Neuronal stem cell (in vitro differentiated cells): ENCODE results near the gene TMEM255B.

ENCODE experiments used
- DNase-seq: peaks from one replicate; pipeline ENCODE4 v3.0.0-alpha.2; 2013; ENCODE audit warnings: low spot score
- H2AFZ ChIP-seq: one replicate; pipeline ENCODE4 v1.6.1; 2013; ENCODE audit warnings: mild to moderate bottlenecking, low read length, inconsistent platforms
- H2AK5ac ChIP-seq: 2 replicates; pipeline ENCODE4 v1.6.1; 2013; ENCODE audit warnings: low read depth, mild to moderate bottlenecking, inconsistent platforms, low read length, moderate library complexity, mixed read lengths
- H2BK120ac ChIP-seq: 2 replicates; pipeline ENCODE4 v1.6.1; 2013; ENCODE audit warnings: low read depth, mild to moderate bottlenecking, inconsistent platforms, low read length, moderate library complexity, mixed read lengths
- H2BK12ac ChIP-seq: one replicate; pipeline ENCODE4 v1.6.1; 2013; ENCODE audit warnings: low read length, inconsistent platforms
- H2BK15ac ChIP-seq: 2 replicates; pipeline ENCODE4 v1.6.1; 2013; ENCODE audit warnings: mild to moderate bottlenecking, low read length, inconsistent platforms, mixed read lengths
- H2BK5ac ChIP-seq: one replicate; pipeline ENCODE4 v1.6.1; 2013; ENCODE audit warnings: inconsistent platforms, mild to moderate bottlenecking, low read length, moderate library complexity
- H3K14ac ChIP-seq: one replicate; pipeline ENCODE4 v1.6.1; 2013; ENCODE audit warnings: low read length, inconsistent platforms
- H3K18ac ChIP-seq: 2 replicates; pipeline ENCODE4 v1.6.1; 2013; ENCODE audit warnings: low read length, inconsistent platforms
- H3K23ac ChIP-seq: 2 replicates; pipeline ENCODE4 v1.6.1; 2013; ENCODE audit warnings: low read depth, mild to moderate bottlenecking, mixed read lengths, low read length, inconsistent platforms; ENCODE audit not compliant: poor library complexity
- H3K27ac ChIP-seq: replicated peaks from 3 replicates; pipeline ENCODE4 v1.5.1; 2013; ENCODE audit warnings: low read length, inconsistent platforms
- H3K27me3 ChIP-seq, 3 experiments: 2 replicates each; pipeline ENCODE4 v1.6.1; 2013; ENCODE audit warnings: low read length in 3 of 3, mild to moderate bottlenecking in 2 of 3, inconsistent platforms in 1 of 3, low read depth in 1 of 3, mixed read lengths in 1 of 3, moderate library complexity in 1 of 3; ENCODE audit not compliant: control insufficient read depth in 3 of 3, insufficient read depth in 3 of 3
- H3K36me3 ChIP-seq, 2 donors: replicated peaks in 1 of 2; 2 replicates each; pipeline ENCODE4 v1.6.1; 2013; ENCODE audit warnings: low read length in 2 of 2; ENCODE audit not compliant: control insufficient read depth in 2 of 2, insufficient read depth in 2 of 2
- H3K4ac ChIP-seq: 2 replicates; pipeline ENCODE4 v1.6.1; 2013; ENCODE audit warnings: inconsistent platforms, mild to moderate bottlenecking, low read length, moderate library complexity
- H3K4me1 ChIP-seq, 2 donors: 1 replicate in 1 of 2; 2 replicates in 1 of 2; pipeline ENCODE4 v1.6.1; 2013; ENCODE audit warnings: low read length in 2 of 2, low read depth in 1 of 2; ENCODE audit not compliant: control insufficient read depth in 2 of 2, insufficient read depth in 1 of 2
- H3K4me2 ChIP-seq: one replicate; pipeline ENCODE4 v1.6.1; 2013; ENCODE audit warnings: mild to moderate bottlenecking, low read length, inconsistent platforms; ENCODE audit not compliant: insufficient read depth, poor library complexity, severe bottlenecking
- H3K4me3 ChIP-seq, 2 donors: 2 replicates each; pipeline ENCODE4 v1.5.1; 2013; ENCODE audit warnings: low read length in 2 of 2, mild to moderate bottlenecking in 2 of 2, inconsistent platforms in 1 of 2, moderate library complexity in 1 of 2
- H3K79me1 ChIP-seq: one replicate; pipeline ENCODE4 v1.6.1; 2013; ENCODE audit warnings: low read depth, mild to moderate bottlenecking, inconsistent platforms, low read length, moderate library complexity
- H3K9ac ChIP-seq: one replicate; pipeline ENCODE4 v1.6.1; 2013; ENCODE audit warnings: mild to moderate bottlenecking, low read depth, low read length, inconsistent platforms; ENCODE audit not compliant: poor library complexity
- H3K9me3 ChIP-seq, 2 donors: replicated peaks in 1 of 2; 2 replicates each; pipeline versions ENCODE3 to v1.6.1; 2013; ENCODE audit warnings: low read length in 2 of 2, mild to moderate bottlenecking in 2 of 2, inconsistent platforms in 1 of 2, low read depth in 1 of 2, mixed read lengths in 1 of 2, moderate library complexity in 1 of 2; ENCODE audit not compliant: control insufficient read depth in 2 of 2, insufficient read depth in 1 of 2
- H4K8ac ChIP-seq: one replicate; pipeline ENCODE4 v1.6.1; 2013; ENCODE audit warnings: low read depth, mild to moderate bottlenecking, inconsistent platforms, low read length, moderate library complexity
- H4K91ac ChIP-seq: one replicate; pipeline ENCODE4 v1.6.1; 2013; ENCODE audit warnings: low read length, low read depth, mild to moderate bottlenecking, inconsistent platforms; ENCODE audit not compliant: poor library complexity
- WGBS, 2 donors: extraction: QIAGEN DNeasy Blood & Tissue Kit; methylation state at CpG; one replicate each; pipeline ENCODE4 v1.1.7; 2013; ENCODE audit warnings: missing lambda C conversion rate in 2 of 2, mixed read lengths in 1 of 2; ENCODE audit not compliant: insufficient read length in 2 of 2, insufficient replicate concordance in 1 of 2; ENCODE audit errors: extremely low coverage in 2 of 2; 5-methylcytosine and 5-hydroxymethylcytosine counted together

The TMEM255B gene

DNA sequence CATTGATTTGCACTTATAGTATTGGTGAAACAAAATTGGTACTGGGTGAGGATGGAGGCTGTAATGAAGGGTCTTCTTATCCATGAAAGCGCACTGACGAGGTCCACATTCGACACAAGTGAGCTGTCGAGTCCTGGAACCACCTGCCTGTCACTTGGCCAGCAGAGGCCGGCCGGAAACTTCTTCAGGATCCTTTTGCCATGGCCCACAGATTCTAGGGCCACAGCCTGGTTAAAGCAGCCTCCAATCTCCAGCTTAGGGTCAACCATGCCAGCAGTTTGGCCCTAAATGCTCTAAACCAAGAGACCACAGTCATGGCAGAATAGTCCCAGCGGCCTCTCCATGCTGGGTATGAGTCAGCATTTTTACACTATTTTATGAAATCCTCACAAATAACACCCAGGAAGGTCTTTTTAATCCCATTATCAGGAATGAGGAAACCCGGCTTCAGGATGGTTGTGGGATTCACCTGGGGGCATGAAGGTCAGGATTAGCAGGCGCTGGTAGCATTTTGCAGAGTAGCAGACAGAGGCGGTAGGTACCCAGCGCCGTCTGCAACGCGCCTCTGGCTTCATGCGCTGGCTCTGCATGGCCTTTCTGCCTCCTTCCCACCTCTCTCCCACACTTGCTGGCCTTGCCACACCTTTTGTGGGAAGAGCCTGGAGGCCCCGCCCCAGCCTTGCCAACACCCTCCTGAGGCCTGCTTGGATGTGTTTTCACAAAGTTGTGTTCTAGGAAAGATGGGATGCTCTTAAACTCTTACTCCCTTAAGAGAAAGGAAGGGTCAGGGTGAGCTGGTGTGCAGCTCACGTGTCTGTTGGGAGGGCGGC, 89.6 kb downstream of the TMEM255B start:
- Histone ChIP-seq H3K27me3 (peaks cover 0 to 4% (median 0%) of the 10 kb centered on the region in 3 experiments), H2BK5ac (no peak overlapping the region), H3K23ac (no peak overlapping the region), H2BK12ac (no peak overlapping the region), H2BK120ac (no peak overlapping the region), H3K36me3 (peaks cover 0 to 2% of the 10 kb centered on the region in 2 donors), H2AFZ (no peak overlapping the region), H3K4me3 (no peak overlapping the region), H4K91ac (no peak overlapping the region), H3K18ac (peak overlapping the region; percentile 48), H3K14ac (no peak overlapping the region), H2AK5ac (peak overlapping the region; percentile 35), H3K4me2 (no peak overlapping the region), H3K4me1 (peaks cover 6 to 9% of the 10 kb centered on the region in 2 donors), H3K9me3 (no peaks in the 10 kb centered on the region), H3K9ac (peak overlapping the region; percentile 24), H2BK15ac (no peak overlapping the region), H3K79me1 (peaks cover 2% of the 10 kb centered on the region), H3K27ac (no peak overlapping the region), H3K4ac (no peak overlapping the region), H4K8ac (no peak overlapping the region)
- WGBS, 2 donors = no CpG with 5 or more reads among the region's 18 CpGs
- no peak for DNase-seq

DNA sequence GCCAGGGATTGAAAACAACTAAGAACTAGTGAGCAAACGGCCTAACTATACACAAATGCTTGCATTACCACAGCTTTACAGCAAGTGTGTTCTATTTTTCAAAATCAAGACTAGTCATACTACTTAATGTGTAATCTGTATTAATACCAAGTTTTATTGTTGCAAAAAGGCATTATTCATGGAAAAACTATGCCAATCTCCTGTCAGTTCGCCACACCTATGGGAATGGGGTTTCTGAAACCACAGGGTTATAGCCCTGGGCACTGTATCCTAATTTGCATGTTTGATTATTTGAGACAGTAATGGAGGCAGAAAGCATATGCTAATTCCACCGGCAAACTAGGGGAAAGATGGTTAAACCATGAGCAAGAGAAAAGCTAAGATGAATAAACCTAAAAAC, 90.5 kb downstream of the TMEM255B start:
- no peak for DNase-seq
- Histone ChIP-seq H3K4me1 (peaks cover 14 to 16% of the 10 kb centered on the region in 2 donors), H2AK5ac (no peak overlapping the region), H3K18ac (no peak overlapping the region), H3K14ac (no peak overlapping the region), H2AFZ (no peak overlapping the region), H2BK5ac (no peak overlapping the region), H3K4ac (no peak overlapping the region), H3K9me3 (no peaks in the 10 kb centered on the region), H4K91ac (no peak overlapping the region), H3K36me3 (peaks cover 0 to 2% of the 10 kb centered on the region in 2 donors), H3K4me2 (no peak overlapping the region), H3K9ac (no peak overlapping the region), H2BK120ac (no peak overlapping the region), H3K23ac (no peak overlapping the region), H4K8ac (no peak overlapping the region), H2BK12ac (no peak overlapping the region), H3K4me3 (no peak overlapping the region), H3K79me1 (no peaks in the 10 kb centered on the region), H2BK15ac (no peak overlapping the region), H3K27me3 (peaks cover 0 to 4% (median 0%) of the 10 kb centered on the region in 3 experiments), H3K27ac (no peak overlapping the region)
- no CpG with 5 or more reads among the region's 3 CpGs for WGBS, 2 donors

DNA sequence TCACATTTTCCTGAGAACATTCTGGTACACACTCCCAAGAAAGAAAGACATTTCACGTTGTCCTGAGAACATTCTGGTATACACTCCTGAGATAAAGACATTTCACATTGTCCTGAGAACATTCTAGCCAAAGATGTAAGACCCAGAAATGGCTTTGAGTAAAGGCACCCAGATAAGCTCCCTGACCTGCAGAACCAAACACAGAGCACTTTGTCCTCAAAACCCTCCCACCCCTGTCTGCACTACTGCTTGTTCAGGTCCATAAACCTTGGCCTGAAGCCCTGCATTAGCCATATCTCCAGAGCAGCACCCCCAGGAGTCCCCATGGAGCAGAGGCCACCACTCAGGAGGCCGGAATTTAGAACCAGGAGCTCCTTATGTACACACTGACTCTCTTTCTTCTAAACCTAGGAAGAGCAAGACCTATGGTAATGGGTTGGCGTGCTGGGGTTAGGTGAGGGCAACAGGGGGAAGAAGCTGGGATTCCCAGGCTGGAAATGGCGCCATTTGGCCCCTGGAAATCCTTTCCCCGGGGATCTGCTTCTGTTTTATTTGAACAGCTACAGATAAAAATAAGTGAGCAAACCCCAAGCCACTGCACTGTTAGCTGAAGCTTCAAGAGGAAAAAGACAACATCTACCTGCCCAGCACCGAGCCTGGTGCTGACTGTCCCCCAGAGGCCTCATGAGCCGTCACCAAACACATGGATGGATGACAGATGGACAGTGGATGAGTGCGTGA, 91.1 kb downstream of the TMEM255B start:
- Histone ChIP-seq H3K4me2 (no peak overlapping the region), H3K23ac (no peak overlapping the region), H2BK5ac (no peak overlapping the region), H3K9me3 (no peaks in the 10 kb centered on the region), H3K18ac (no peak overlapping the region), H3K27me3 (peaks cover 0 to 10% (median 0%) of the 10 kb centered on the region in 3 experiments), H3K36me3 (peaks cover 0 to 2% of the 10 kb centered on the region in 2 donors), H3K4me1 (peaks cover 15 to 19% of the 10 kb centered on the region in 2 donors), H3K79me1 (peaks cover 1% of the 10 kb centered on the region), H2BK120ac (no peak overlapping the region), H3K4me3 (no peak overlapping the region), H2BK15ac (no peak overlapping the region), H3K9ac (no peak overlapping the region), H4K8ac (no peak overlapping the region), H2AK5ac (no peak overlapping the region), H2AFZ (no peak overlapping the region), H4K91ac (no peak overlapping the region), H3K27ac (no peak overlapping the region), H3K4ac (no peak overlapping the region), H3K14ac (no peak overlapping the region), H2BK12ac (no peak overlapping the region)
- no CpG with 5 or more reads among the region's 8 CpGs for WGBS, 2 donors
- DNase-seq = no peak
